ENCODE results near the gene TRMT2B.

DNA sequence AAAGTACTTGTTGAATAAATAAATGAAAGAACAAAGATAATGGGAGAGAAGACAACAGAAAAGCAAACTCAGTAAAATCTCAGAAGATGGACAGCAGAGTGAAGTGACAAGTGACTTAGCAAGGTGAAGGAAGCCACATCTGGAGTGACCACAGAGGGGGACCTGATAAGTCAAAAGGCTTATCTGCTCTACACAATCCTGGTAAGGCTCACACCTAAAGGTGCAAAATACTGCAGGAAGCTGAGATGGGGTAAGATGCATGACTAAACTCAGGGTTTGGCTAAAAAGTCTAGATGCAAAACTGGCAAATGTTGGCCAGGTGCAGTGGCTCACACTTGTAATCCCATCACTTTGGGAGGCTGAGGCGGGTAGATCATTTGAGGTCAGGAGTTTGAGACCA is 22.2 kb downstream of the TRMT2B start:
- TF ChIP-seq, protein P1, sequence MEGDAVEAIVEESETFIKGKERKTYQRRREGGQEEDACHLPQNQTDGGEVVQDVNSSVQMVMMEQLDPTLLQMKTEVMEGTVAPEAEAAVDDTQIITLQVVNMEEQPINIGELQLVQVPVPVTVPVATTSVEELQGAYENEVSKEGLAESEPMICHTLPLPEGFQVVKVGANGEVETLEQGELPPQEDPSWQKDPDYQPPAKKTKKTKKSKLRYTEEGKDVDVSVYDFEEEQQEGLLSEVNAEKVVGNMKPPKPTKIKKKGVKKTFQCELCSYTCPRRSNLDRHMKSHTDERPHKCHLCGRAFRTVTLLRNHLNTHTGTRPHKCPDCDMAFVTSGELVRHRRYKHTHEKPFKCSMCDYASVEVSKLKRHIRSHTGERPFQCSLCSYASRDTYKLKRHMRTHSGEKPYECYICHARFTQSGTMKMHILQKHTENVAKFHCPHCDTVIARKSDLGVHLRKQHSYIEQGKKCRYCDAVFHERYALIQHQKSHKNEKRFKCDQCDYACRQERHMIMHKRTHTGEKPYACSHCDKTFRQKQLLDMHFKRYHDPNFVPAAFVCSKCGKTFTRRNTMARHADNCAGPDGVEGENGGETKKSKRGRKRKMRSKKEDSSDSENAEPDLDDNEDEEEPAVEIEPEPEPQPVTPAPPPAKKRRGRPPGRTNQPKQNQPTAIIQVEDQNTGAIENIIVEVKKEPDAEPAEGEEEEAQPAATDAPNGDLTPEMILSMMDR (IDR thresholded peaks at IDR 0.05) = no peak
- TF ChIP-seq POLR2A (IDR thresholded peaks at IDR 0.05) = no peak

Data from testis (tissue), 2 donors.